Activated CD4-positive, CD25-positive, alpha-beta regulatory T cell treated with anti-CD3 and anti-CD28 coated beads, Interleukin-2, amount 50 U/mL, for 24 hours (primary cell): ENCODE measurements around the gene CD72.
A peak's percentile ranks its signal among the peaks of the same experiment; 100 is the strongest.
"Not testable (repeated sequence)": the region's sequence is repeated elsewhere in the genome, so short reads cannot be mapped to it uniquely, and the experiment has no call there.

Source experiments
- ATAC-seq, 2 donors: fragments of 150-1000 bp; cut with Tn5 transposase; one replicate each; pipeline ENCODE4 v1.10.0; 2021; ENCODE audit warnings: mild to moderate bottlenecking in 1 of 2, moderate library complexity in 1 of 2

CD72 gene

DNA sequence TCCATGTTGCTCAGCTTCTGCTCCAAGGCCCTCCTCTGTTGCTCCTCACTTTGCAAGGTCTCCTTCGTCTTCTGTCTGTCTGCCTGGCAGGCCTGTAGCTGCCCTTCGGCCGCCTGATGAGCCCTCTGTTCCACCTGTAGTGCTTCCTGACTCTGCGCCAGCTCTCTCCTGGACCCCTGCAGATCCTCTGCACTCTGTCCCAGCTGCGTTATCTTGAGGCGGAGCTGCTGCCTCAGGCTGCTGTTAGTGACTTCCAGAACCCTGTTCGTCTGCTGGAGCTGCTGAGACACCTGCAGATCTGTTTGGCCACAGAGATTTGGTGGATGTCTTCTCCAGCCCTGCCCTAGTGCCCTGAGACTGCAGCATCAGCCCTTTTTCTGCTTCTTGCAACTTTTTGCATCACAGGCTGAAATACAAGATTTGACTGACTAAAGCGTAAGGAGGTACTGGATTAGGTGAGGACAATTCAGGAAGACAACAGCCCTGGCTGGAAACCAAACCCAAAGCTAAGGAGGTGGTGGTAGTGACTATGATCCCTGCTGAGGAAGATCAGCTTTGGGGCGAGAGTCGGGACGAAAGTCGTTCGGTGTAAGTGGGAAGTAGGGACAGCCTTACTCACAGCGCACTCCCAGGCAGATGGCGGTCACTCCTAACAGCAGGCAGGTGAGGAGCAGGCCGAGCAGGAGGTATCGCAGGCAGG, 2.1 kb downstream of the CD72 start:
- no peak for ATAC-seq

DNA sequence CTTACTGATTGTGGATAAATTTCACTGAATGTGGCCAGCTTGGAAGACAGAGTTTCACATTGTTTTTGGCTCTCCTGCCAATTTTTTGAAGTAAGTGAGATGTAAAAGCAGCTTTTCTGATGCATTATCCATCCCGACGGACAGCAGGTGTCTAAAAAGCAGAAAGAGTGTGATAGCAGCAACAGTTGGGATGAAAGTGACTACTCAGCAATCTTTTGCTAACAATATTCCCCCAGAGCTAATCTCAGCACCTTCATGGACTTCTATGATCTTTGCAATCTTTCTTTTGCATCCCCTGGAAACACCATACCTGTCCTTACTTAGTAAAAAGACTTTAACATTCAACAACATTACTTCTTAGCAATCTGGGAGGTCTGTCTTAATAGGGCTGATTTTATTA, 5.4 kb downstream of the CD72 start:
- no peak for ATAC-seq

DNA sequence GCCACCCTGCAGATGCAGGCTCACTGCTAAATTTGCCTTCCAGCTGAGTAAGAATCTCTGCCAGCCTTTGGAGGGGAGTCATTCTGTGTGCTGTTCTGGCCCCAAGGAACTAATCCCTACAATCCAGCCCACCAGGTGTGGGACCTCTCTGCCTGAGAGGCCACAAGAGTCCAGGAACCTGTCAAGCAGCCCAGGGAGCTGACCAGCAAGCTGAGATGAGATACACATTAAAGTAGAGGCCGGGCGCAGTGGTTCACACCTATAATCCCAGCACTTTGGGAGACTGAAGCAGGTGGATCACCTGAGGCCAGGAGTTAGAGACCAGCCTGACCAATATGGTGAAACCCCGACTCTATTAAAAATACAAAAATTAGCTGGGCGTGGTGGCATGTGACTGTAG, 6.1 kb downstream of the CD72 start:
- not testable (repeated sequence) for ATAC-seq

DNA sequence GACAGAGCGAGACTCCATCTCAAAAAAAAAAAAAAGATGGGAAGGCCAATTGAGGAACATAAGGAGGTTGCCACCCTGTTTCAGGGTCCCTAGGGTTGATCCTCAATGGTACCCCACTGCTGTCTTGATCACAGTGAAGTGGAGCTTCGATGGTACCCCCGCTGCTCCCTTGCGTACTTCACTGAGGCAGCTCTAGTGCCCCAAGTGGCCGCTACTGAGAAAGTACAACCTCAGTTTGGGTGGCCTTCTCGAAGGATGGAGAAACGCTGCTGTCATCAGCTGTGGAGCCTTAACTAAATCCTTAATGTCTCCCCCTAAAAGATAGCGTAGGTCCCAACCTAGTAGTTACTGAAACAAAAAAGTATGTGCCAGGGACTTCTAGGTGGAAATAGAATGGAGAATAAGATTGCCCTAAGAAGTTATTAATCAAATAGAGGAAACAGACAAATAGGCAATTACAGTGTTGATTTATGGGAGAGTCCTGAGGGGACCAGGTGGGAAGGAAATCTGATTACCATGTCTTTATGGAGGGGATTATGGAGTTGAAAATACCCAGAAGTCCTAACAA, 6.9 kb downstream of the CD72 start:
- peak; percentile 84 to 89 for ATAC-seq

- ATAC-seq: no peak
Observed at GRCh38 chr9:35609820-35610163, 8.4 kb downstream of the CD72 start.

DNA sequence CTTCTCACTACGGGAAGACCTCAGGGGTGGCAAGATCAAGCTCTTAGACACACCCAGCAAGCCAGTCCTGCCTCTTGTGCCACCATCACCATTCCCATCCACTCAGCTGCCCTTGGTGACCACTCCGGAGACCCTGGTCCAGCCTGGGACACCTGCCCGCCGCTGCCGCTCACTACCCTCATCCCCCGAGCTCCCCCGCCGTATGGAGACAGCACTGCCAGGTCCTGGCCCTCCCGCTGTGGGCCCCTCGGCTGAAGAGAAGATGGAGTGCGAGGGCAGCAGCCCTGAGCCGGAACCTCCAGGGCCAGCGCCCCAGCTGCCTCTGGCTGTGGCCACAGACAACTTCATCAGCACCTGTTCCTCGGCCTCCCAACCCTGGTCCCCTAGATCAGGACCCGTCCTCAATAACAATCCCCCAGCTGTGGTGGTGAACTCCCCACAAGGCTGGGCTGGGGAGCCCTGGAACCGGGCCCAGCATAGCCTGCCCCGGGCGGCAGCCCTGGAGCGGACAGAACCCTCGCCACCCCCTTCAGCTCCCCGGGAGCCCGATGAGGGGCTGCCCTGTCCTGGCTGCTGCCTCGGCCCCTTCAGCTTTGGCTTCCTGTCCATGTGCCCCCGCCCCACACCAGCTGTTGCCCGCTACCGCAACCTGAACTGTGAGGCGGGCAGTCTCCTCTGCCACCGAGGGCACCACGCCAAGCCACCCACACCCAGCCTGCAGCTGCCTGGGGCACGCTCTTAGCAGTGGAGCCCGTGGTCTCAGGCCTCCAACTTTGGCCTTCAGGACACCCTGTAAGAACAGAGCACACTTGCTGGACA, 9.0 kb downstream of the CD72 start:
- ATAC-seq: no peak

DNA sequence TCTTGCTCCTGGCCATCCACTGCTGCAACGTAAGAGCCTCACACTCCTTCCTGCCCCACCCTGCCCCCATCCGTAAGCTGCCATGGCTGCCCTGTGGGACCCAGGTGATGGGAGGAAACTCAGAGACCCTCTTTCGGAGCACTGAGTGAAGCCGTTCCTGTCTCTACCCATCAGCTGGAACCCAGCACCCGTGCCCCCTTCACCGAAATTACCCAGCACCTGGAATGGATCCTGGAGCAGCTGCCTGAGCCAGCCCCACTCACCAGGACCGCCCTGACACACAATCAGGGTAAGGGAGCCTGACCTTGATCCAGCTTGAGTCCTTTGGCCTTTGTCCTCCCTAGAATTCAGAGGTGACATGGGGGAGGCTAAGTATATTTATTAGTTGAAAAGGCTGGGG, 10.0 kb downstream of the CD72 start:
- ATAC-seq: no peak

DNA sequence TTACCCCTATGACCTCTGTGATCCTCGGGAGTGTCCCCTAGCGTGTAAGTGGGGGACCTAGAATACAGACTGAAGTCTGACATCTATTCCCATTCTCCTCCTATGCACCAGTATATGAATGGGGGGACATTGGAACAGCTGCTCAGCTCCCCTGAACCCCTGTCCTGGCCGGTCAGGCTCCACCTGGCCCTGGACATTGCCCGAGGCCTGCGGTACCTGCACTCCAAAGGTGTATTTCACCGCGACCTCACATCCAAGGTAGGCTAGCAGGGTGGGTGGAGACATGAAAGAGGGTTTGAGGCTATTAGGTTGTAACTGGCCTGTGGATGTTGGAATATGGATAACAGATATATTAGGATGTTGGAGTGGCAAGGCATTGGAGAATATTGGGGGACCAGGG, 11.5 kb downstream of the CD72 start:
- no peak for ATAC-seq

- no peak for ATAC-seq
Observed at GRCh38 chr9:35606138-35606504, 12.1 kb downstream of the CD72 start.

DNA sequence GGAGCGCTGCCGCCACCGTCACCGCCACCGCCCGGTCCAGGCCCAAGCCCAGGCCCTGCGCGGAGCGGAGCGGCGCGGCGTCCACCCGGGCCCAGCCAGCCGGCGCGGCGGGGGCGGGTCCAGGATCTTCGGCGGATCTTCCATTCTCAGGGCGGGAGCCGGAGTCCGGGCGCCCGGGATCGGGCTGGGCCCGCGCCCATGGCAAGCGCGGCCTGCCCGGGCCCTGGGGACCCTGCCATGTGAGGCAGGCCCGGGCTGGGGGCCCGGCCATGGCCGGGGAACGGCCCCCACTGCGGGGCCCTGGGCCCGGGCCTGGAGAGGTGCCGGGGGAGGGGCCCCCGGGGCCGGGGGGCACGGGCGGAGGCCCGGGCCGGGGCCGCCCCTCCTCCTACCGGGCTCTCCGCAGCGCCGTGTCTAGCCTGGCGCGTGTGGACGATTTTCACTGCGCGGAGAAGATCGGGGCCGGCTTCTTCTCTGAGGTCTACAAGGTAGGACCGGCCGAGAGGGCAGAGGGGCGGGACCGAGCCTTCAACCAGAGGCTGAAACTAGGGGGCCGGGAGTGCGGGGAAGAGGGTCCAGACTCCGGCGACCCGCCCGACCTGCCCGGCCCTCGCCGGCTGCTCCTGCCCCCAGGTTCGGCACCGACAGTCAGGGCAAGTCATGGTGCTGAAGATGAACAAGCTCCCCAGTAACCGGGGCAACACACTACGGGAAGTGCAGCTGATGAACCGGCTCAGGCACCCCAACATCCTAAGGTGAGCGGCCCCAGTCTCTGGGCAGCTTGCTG, 12.7 kb downstream of the CD72 start:
- peak in 1 of 2 donors; percentile 0 for ATAC-seq

GRCh38 chr9:35604578-35605350, 13.4 kb downstream of the CD72 start, which contains the start of gene TESK1:
TESK1 (plus strand) TSS chr9:35605262; CDS start chr9:35605620, 358 bp downstream.
- ATAC-seq: peak; percentile 44 to 51

DNA sequence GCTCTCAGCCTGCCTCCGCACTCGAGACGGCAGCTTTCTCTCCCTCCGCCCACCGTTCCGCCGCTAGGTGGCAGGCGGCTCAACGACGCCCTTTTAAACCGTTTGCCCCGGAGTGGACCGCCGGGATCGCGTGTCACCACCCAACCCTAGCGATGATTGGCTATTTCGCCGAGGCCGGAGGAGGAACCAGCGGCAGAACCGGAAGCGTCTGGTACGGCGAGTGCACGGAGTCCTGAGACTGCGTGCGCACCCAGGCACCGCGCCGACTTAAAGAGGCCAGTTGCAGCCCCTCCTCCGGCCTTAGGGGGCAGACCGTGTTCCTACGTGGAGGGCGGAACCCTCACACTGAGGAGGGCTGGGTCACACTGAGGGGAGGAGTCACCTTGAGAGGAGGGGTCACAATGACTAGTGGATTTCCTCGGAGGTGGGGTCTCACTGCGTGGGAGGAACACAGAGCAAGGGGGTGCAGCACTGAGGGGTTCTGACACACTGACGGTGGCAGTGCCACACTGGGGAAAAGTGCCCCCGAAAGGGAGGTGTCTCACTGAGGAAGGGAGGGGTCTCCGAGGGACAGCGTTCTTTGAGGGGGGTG, 14.1 kb downstream of the CD72 start:
- peak; percentile 87 to 89 for ATAC-seq

DNA sequence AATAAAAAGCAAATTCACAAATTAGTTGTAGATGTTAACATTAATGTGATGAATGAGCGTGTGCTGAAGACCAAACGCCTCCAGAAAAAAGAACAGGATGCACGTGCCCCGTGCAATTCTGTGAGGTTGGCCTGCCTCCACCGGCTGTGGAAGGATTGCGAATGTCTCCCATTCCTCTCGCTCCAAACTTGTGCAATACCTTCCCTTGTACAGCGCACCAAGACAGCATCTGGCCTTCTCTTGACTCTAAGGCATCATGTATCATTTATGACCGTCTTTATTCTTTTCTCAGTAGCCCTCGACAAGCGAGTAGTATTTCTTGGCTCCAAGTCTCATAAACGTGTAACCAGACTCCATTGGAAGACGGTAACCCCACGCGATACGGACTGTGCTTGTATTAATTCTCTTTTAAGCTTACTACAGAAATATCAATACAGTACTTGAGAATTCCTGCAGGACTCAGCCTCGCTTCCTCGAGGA, 14.7 kb downstream of the CD72 start:
- ATAC-seq: no peak

GRCh38 chr9:35599763-35600604, 18.2 kb downstream of the CD72 start:
- ATAC-seq: no peak

DNA sequence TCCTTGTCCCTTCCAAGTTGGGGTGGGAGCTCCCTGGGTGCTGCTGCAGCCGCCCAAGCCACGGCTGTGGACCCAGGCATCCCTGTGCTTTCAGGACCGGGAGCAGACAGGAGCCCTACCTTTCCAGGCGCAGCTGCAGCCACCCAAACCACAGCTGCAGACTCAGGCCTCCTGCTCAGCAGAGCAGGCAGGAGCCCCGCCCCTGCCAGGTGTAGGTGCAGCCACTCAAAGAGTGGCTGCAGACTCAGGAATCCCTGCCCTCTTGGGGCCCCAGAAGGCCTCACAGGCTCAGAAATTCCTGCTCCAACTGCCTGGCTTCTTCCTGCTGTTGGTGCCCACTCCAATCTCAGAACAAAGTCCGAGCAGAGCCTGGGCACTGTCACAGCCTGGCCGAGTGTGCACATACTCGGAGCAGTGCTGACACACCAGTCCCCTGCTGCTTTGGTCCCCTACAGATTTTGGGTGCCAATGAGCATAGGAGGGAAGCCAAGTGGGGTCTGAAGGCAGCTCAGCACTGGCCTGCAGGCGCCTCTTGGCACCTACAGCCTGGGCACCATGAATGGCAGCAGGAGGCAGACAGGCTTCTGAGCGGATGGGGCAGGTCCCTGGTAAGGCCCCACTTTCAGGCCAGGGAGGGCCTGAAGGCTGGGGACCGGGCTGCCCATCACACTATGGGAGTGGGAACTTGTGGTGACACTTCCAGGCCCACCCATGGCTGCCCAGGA, 19.2 kb downstream of the CD72 start:
- no peak for ATAC-seq

DNA sequence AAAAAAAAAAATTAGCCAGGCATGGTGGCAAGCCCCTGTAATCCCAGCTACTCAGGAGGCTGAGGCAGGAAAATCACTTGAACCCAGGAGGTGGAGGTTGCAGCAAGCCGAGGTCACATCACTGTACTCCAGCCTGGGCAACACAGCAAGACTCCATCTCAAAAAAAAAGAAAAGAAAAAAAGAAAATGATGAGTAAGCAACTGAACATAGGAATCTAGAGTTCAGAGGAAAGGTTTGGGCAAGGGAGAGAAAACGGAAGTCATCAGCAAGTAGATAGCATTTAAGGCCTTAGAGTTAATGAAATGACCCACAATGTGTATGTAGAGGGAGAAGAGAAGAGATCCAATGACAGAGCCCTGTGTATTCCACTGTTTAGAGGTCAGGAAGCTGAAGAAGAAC, 21.3 kb downstream of the CD72 start:
- not testable (repeated sequence) for ATAC-seq

- no peak for ATAC-seq
Observed at GRCh38 chr9:35594471-35594870, 23.7 kb downstream of the CD72 start.

- no peak for ATAC-seq
Observed at GRCh38 chr9:35593581-35593980, 24.6 kb downstream of the CD72 start.

- ATAC-seq: not testable (repeated sequence)
Observed at GRCh38 chr9:35588506-35588905, 29.7 kb downstream of the CD72 start.

DNA sequence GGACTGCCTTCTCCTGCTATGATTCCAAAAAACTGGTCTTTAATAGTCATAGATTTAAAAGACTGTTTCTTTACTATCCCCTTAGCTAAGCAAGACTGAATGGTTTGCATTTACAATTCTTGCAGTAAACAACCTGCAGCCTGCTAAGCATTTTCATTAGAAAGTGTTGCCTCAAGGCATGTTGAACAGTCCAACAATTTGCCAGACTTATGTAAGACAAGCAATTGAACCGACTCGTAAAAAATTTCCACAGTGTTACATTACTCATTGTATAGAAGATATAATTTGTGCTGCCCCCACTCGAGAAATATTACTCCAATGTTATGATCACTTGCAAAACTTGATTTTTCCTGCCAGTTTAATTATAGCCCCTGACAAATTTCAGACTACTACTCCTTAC, 33.5 kb downstream of the CD72 start:
- ATAC-seq: not testable (repeated sequence)
